IMR-90 (cell line): ENCODE results near the gene TNRC6C. TPM values are rescaled to one million over a fixed set of nuclear protein-coding genes. Genes with fewer than 3 reads are reported as not detected.

ENCODE experiments used
- ATAC-seq: fragments of 200-7000 bp; cut with Tn5 transposase; 2 replicates; pipeline ENCODE4 v1.9.1; 2020; ENCODE audit warnings: low read depth, mild to moderate bottlenecking, moderate library complexity
- BruUV-seq: library from RNA; stranded (reverse); fragments of 400-500 nt; replicated peaks from 2 replicates; lab custom pipeline; 2021; lab: Mats Ljungman, UMichigan
- CTCF ChIA-PET: fragments of 300-600 bp; formaldehyde crosslinking; extraction: SDS; loops from one replicate; lab custom pipeline; 2021; ENCODE audit warnings: antibody characterized with exemption; lab: Yijun Ruan, JAX
- POLR2A ChIA-PET: fragments of 300-600 bp; sonication (Branson Sonifier 250); formaldehyde crosslinking; loops from one replicate; lab custom pipeline; 2022; ENCODE audit warnings: antibody characterized with exemption; ENCODE audit not compliant: unreplicated experiment; lab: Charles Lee
- DNase-seq: peaks from one replicate; pipeline ENCODE4 v3.0.0; 2013
- H2AFZ ChIP-seq: replicated peaks from 2 replicates; pipeline ENCODE3; 2013; ENCODE audit warnings: low read length, mild to moderate bottlenecking; ENCODE audit not compliant: poor library complexity
- H2AK5ac ChIP-seq: 2 replicates; pipeline ENCODE4 v1.6.1; 2013; ENCODE audit warnings: low read depth, low read length, inconsistent platforms
- H2AK9ac ChIP-seq: replicated peaks from 2 replicates; pipeline ENCODE3; 2013; ENCODE audit warnings: mild to moderate bottlenecking, low read depth, low read length, moderate library complexity; ENCODE audit not compliant: poor library complexity
- H2BK120ac ChIP-seq: 2 replicates; pipeline ENCODE4 v1.6.1; 2013; ENCODE audit warnings: low read depth, low read length, inconsistent platforms
- H2BK15ac ChIP-seq: 3 replicates; pipeline ENCODE4 v1.6.1; 2013; ENCODE audit warnings: low read depth, low read length, inconsistent platforms
- H2BK20ac ChIP-seq: 2 replicates; pipeline ENCODE4 v1.6.1; 2013; ENCODE audit warnings: low read depth, mild to moderate bottlenecking, inconsistent platforms, low read length, moderate library complexity
- H2BK5ac ChIP-seq: 2 replicates; pipeline ENCODE4 v1.6.1; 2013; ENCODE audit warnings: mild to moderate bottlenecking, low read depth, low read length, inconsistent platforms; ENCODE audit not compliant: poor library complexity, severe bottlenecking
- H3K14ac ChIP-seq: replicated peaks from 2 replicates; pipeline ENCODE4 v1.6.1; 2013; ENCODE audit warnings: low read depth, low read length, inconsistent platforms
- H3K18ac ChIP-seq: 2 replicates; pipeline ENCODE4 v1.6.1; 2013; ENCODE audit warnings: low read depth, low read length, control low read depth
- H3K23ac ChIP-seq: 2 replicates; pipeline ENCODE4 v1.6.1; 2013; ENCODE audit warnings: low read depth, low read length, inconsistent platforms
- H3K27ac ChIP-seq: 2 replicates; pipeline ENCODE4 v1.5.1; 2013; ENCODE audit warnings: mild to moderate bottlenecking, control low read depth, low read length; ENCODE audit not compliant: insufficient read depth
- H3K27me3 ChIP-seq: 2 replicates; pipeline ENCODE4 v1.6.1; 2013; ENCODE audit warnings: low read length; ENCODE audit not compliant: control insufficient read depth, insufficient read depth
- H3K36me3 ChIP-seq: 2 replicates; pipeline ENCODE4 v1.6.1; 2013; ENCODE audit warnings: low read length, mixed read lengths; ENCODE audit not compliant: control insufficient read depth, insufficient read depth
- H3K4ac ChIP-seq: 2 replicates; pipeline ENCODE4 v1.6.1; 2013; ENCODE audit warnings: low read depth, low read length, inconsistent platforms
- H3K4me1 ChIP-seq: 2 replicates; pipeline ENCODE4 v1.6.1; 2013; ENCODE audit warnings: low read length, mixed read lengths; ENCODE audit not compliant: control insufficient read depth, insufficient read depth
- H3K4me2 ChIP-seq: 2 replicates; pipeline ENCODE4 v1.6.1; 2013; ENCODE audit warnings: low read depth, mild to moderate bottlenecking, control low read depth, low read length, moderate library complexity
- H3K4me3 ChIP-seq: 2 replicates; pipeline ENCODE4 v1.5.1; 2013; ENCODE audit warnings: low read depth, mild to moderate bottlenecking, control low read depth, low read length, moderate library complexity; ENCODE audit not compliant: insufficient read depth
- H3K56ac ChIP-seq: 2 replicates; pipeline ENCODE4 v1.6.1; 2013; ENCODE audit warnings: low read length, inconsistent platforms; ENCODE audit not compliant: insufficient read depth; ENCODE audit errors: extremely low read depth
- H3K79me1 ChIP-seq, 2 experiments: 2 replicates each; pipeline ENCODE4 v1.6.1; 2013; ENCODE audit warnings: low read length in 2 of 2, inconsistent platforms in 1 of 2, low read depth in 1 of 2
- H3K9ac ChIP-seq: 2 replicates; pipeline ENCODE4 v1.6.1; 2013; ENCODE audit warnings: low read depth, low read length, control low read depth
- H3K9me1 ChIP-seq: 2 replicates; pipeline ENCODE4 v1.6.1; 2013; ENCODE audit warnings: low read length, inconsistent platforms; ENCODE audit not compliant: insufficient read depth
- H3K9me3 ChIP-seq: 2 replicates; pipeline ENCODE4 v1.6.1; 2013; ENCODE audit warnings: low read length; ENCODE audit not compliant: control insufficient read depth, insufficient read depth
- H4K20me1 ChIP-seq: 2 replicates; pipeline ENCODE4 v1.6.1; 2013; ENCODE audit warnings: low read length, inconsistent platforms; ENCODE audit not compliant: insufficient read depth
- H4K5ac ChIP-seq: 2 replicates; pipeline ENCODE4 v1.6.1; 2013; ENCODE audit warnings: mild to moderate bottlenecking, low read depth, low read length, control low read depth
- H4K8ac ChIP-seq, 2 experiments: 2 replicates each; pipeline ENCODE4 v1.6.1; 2013; ENCODE audit warnings: low read depth in 2 of 2, low read length in 2 of 2, control low read depth in 1 of 2, inconsistent platforms in 1 of 2
- H4K91ac ChIP-seq: 2 replicates; pipeline ENCODE4 v1.6.1; 2013; ENCODE audit warnings: low read depth, low read length, inconsistent platforms; ENCODE audit not compliant: insufficient read depth
- CEBPB ChIP-seq: IDR thresholded peaks from 2 replicates; pipeline ENCODE4 v1.6.1; 2012; ENCODE audit warnings: low read depth, low read length, improper control_type of control experiment
- CHD1 ChIP-seq: IDR thresholded peaks from 2 replicates; pipeline ENCODE4 v1.6.1; 2012; ENCODE audit warnings: low read depth, low read length, improper control_type of control experiment
- CTCF ChIP-seq: conservative IDR thresholded peaks from 2 replicates; pipeline ENCODE4 v1.5.1; 2012; ENCODE audit warnings: mild to moderate bottlenecking, low read depth, low read length, improper control_type of control experiment
- ELK1 ChIP-seq: fragments of 150-350 bp; IDR thresholded peaks from 2 replicates; pipeline ENCODE4 v1.6.1; 2016; ENCODE audit warnings: low read depth, mild to moderate bottlenecking, low read length, moderate library complexity, borderline replicate concordance
- FOS ChIP-seq: fragments of 150-350 bp; IDR thresholded peaks from 2 replicates; pipeline ENCODE4 v1.6.1; 2016; ENCODE audit warnings: low read depth, low read length
- MAFK ChIP-seq: IDR thresholded peaks from 2 replicates; pipeline ENCODE4 v1.6.1; 2012; ENCODE audit warnings: low read depth, low read length, improper control_type of control experiment
- MAZ ChIP-seq: IDR thresholded peaks from 2 replicates; pipeline ENCODE4 v1.6.1; 2012; ENCODE audit warnings: low read depth, mild to moderate bottlenecking, low read length, improper control_type of control experiment, moderate library complexity, borderline replicate concordance
- MXI1 ChIP-seq: IDR thresholded peaks from 2 replicates; pipeline ENCODE4 v1.6.1; 2012; ENCODE audit warnings: low read depth, mild to moderate bottlenecking, low read length, moderate library complexity, borderline replicate concordance
- RAD21 ChIP-seq: IDR thresholded peaks from 2 replicates; pipeline ENCODE4 v1.6.1; 2012; ENCODE audit warnings: low read length, improper control_type of control experiment
- SMC3 ChIP-seq: fragments of 150-350 bp; IDR thresholded peaks from 2 replicates; pipeline ENCODE4 v1.6.1; 2016; ENCODE audit warnings: low read depth, mild to moderate bottlenecking, antibody characterized with exemption, low read length, moderate library complexity
- USF2 ChIP-seq: fragments of 150-350 bp; IDR thresholded peaks from 2 replicates; pipeline ENCODE4 v1.6.1; 2017; ENCODE audit warnings: mild to moderate bottlenecking, antibody characterized with exemption, low read length, low read depth
- WGBS, 2 experiments: methylation state at CpG; one replicate each; pipeline versions ENCODE4 v1.1.5 to v1.1.7; 2013; ENCODE audit warnings: missing lambda C conversion rate in 2 of 2; ENCODE audit not compliant: insufficient read length in 1 of 2; ENCODE audit errors: extremely low coverage in 2 of 2; 5-methylcytosine and 5-hydroxymethylcytosine counted together
- dilution Hi-C: fragments of 300-500 bp; cut with HindIII; formaldehyde crosslinking; loops from one replicate; pipeline ENCODE4 v1.14.3; 2018; ENCODE audit warnings: low sequenced_read_pairs; ENCODE audit not compliant: unreplicated experiment
- in situ Hi-C: fragments of 300-500 bp; cut with MboI; formaldehyde crosslinking; loops from 3 replicates; pipeline ENCODE4 v1.14.3; 2019; ENCODE audit warnings: low sequenced_read_pairs, inconsistent platforms, mixed read lengths
- intact Hi-C: fragments of 100-400 bp; cut with micrococcal nuclease; formaldehyde crosslinking; loops from 2 replicates; pipeline ENCODE4 v1.10.0; 2022
- polyA plus RNA-seq, 3 experiments: library from polyadenylated mRNA; depleted of rRNA; stranded (reverse); fragments of >200 nt; gene quantifications; 2 replicates each; pipeline ENCODE4 v1.2.3, GENCODE V29; 2012; ENCODE audit warnings: low replicate concordance in 1 of 3
- total RNA-seq: library from RNA; depleted of rRNA; stranded (reverse); fragments of >200 nt; gene quantifications from 2 replicates; pipeline ENCODE4 v1.2.3, GENCODE V29; 2012

TNRC6C gene
- total and polyA plus RNA-seq, 2 of the 4 experiments (the other 2 are of a cell fraction) = 1.6 to 2.7 TPM

- dilution Hi-C loops = no loop called here
- Histone ChIP-seq H2BK120ac (no peak overlapping the region), H2AK5ac (no peak overlapping the region), H3K23ac (no peak overlapping the region), H2AFZ (no peak overlapping the region), H4K20me1 (no peaks in the 10 kb centered on the region), H3K27me3 (peaks cover 56% of the 10 kb centered on the region), H3K4me1 (no peaks in the 10 kb centered on the region), H3K4me3 (no peak overlapping the region), H3K18ac (no peak overlapping the region), H4K5ac (no peak overlapping the region), H3K9me1 (no peaks in the 10 kb centered on the region), H3K79me1 (no peaks in the 10 kb centered on the region), H3K14ac (no peak overlapping the region), H4K8ac (no peak overlapping the region), H2BK20ac (no peak overlapping the region), H4K91ac (no peak overlapping the region), H3K9ac (no peak overlapping the region), H3K4me2 (no peak overlapping the region), H2BK15ac (no peak overlapping the region), H3K4ac (no peak overlapping the region), H2AK9ac (no peak overlapping the region), H3K27ac (no peak overlapping the region), H3K56ac (no peak overlapping the region), H3K9me3 (no peaks in the 10 kb centered on the region), H2BK5ac (no peak overlapping the region), H3K36me3 (no peaks in the 10 kb centered on the region)
- intact Hi-C loops = no loop called here
- in situ Hi-C loops = no loop called here
- POLR2A ChIA-PET = no interaction called here
- TF ChIP-seq FOS = no peak
- TF ChIP-seq RAD21 = no peak
- no peak for TF ChIP-seq ELK1
- TF ChIP-seq MAFK = no peak
- TF ChIP-seq CEBPB = no peak
- TF ChIP-seq SMC3 = no peak
- TF ChIP-seq CTCF = no peak
- TF ChIP-seq CHD1 = no peak
- no peak for TF ChIP-seq USF2
- TF ChIP-seq MXI1 = no peak
- no peak for TF ChIP-seq MAZ
- ATAC-seq (no peak), DNase-seq (no peak)
- WGBS, 2 experiments = 100% methylated on average over 2 of the region's 14 CpGs; no CpG with 5 or more reads in 1 of the 2 experiments
- no TSS peak for BruUV-seq
- CTCF ChIA-PET = no interaction called here
Measured at GRCh38 chr17:77929871-77930436, 28.5 kb upstream of the TNRC6C start.
